Skeletal muscle tissue (tissue), 4 donors: Measurements from ENCODE around the gene ZNF397. TPM values are rescaled to one million over a fixed set of nuclear protein-coding genes. Genes with fewer than 3 reads are reported as not detected.
"Not testable (repeated sequence)": the region's sequence is repeated elsewhere in the genome, so short reads cannot be mapped to it uniquely, and the experiment has no call there.

Experiments used
- H3K27ac ChIP-seq: one replicate; pipeline ENCODE4 v1.7.0; 2013; ENCODE audit warnings: mild to moderate bottlenecking, low read depth, low read length, inconsistent platforms
- H3K27me3 ChIP-seq, 3 donors: one replicate each; pipeline ENCODE4 v1.7.0; 2013; ENCODE audit warnings: low read length in 3 of 3; ENCODE audit not compliant: control insufficient read depth in 3 of 3, insufficient read depth in 3 of 3
- H3K36me3 ChIP-seq, 3 donors: one replicate each; pipeline ENCODE4 v1.7.0; 2013; ENCODE audit warnings: low read length in 3 of 3; ENCODE audit not compliant: control insufficient read depth in 3 of 3, insufficient read depth in 3 of 3
- H3K4me1 ChIP-seq, 3 donors: one replicate each; pipeline ENCODE4 v1.7.0; 2013; ENCODE audit warnings: low read length in 3 of 3, mild to moderate bottlenecking in 3 of 3; ENCODE audit not compliant: control insufficient read depth in 3 of 3, insufficient read depth in 3 of 3
- H3K4me3 ChIP-seq, 3 donors: one replicate each; pipeline ENCODE4 v1.7.0; 2013; ENCODE audit warnings: low read length in 3 of 3
- H3K9ac ChIP-seq, 3 donors: one replicate each; pipeline ENCODE4 v1.7.0; 2013; ENCODE audit warnings: low read length in 3 of 3, mild to moderate bottlenecking in 3 of 3, moderate library complexity in 2 of 3, low read depth in 1 of 3
- H3K9me3 ChIP-seq, 3 donors: one replicate each; pipeline ENCODE4 v1.7.0; 2013; ENCODE audit warnings: low read length in 3 of 3; ENCODE audit not compliant: control insufficient read depth in 3 of 3
- total RNA-seq: library from RNA; depleted of rRNA; stranded (reverse); fragments of >200 nt; gene quantifications from one replicate; pipeline ENCODE4 v1.2.3, GENCODE V29; 2014
- donor health status: Osteomylitis.

Gene ZNF397
- total RNA-seq: 18.3 TPM

GRCh38 chr18:35240664-35241447 lies at the start of gene ZNF397:
Gene ZNF397 (plus strand): TSS chr18:35241034. CDS start chr18:35242471, 1,437 bp downstream.
- H3K36me3 ChIP-seq: peaks cover 20 to 34% (median 32%) of the 10 kb centered on the region in 3 donors
- peak within 1 kb of the TSS; percentile 85 to 87 (median 86) for H3K4me3 ChIP-seq
- H3K27me3 ChIP-seq: no peaks in the 10 kb centered on the region
- peak within 1 kb of the TSS; percentile 94 for H3K27ac ChIP-seq
- H3K9ac ChIP-seq: peak within 1 kb of the TSS; percentile 88 to 96 (median 94)
- peaks cover 4 to 11% (median 4%) of the 10 kb centered on the region in 3 donors for H3K4me1 ChIP-seq
- H3K9me3 ChIP-seq: no peaks in the 10 kb centered on the region

- Histone ChIP-seq H3K9ac (no peak overlapping the region), H3K4me3 (no peak overlapping the region), H3K9me3 (no peaks in the 10 kb centered on the region), H3K36me3 (no peaks in the 10 kb centered on the region), H3K27me3 (no peaks in the 10 kb centered on the region), H3K4me1 (no peaks in the 10 kb centered on the region), H3K27ac (no peak overlapping the region)
Measured at GRCh38 chr18:35191698-35192025, 49.2 kb upstream of the ZNF397 start.

- Histone ChIP-seq H3K27ac (no peak overlapping the region), H3K9me3 (no peaks in the 10 kb centered on the region), H3K9ac (no peak overlapping the region), H3K36me3 (no peaks in the 10 kb centered on the region), H3K27me3 (no peaks in the 10 kb centered on the region), H3K4me1 (no peaks in the 10 kb centered on the region), H3K4me3 (no peak overlapping the region)
Measured at GRCh38 chr18:35192415-35192814, 48.4 kb upstream of the ZNF397 start.

- no peak overlapping the region for H3K4me3 ChIP-seq
- H3K4me1 ChIP-seq: no peaks in the 10 kb centered on the region
- no peaks in the 10 kb centered on the region for H3K36me3 ChIP-seq
- no peak overlapping the region for H3K27ac ChIP-seq
- no peaks in the 10 kb centered on the region for H3K27me3 ChIP-seq
- H3K9me3 ChIP-seq: no peaks in the 10 kb centered on the region
- H3K9ac ChIP-seq: no peak overlapping the region
Measured at GRCh38 chr18:35193316-35193715, 47.5 kb upstream of the ZNF397 start.

GRCh38 chr18:35197296-35197695 lies 43.5 kb upstream of the ZNF397 start:
- H3K27me3 ChIP-seq: no peaks in the 10 kb centered on the region
- no peaks in the 10 kb centered on the region for H3K36me3 ChIP-seq
- H3K9ac ChIP-seq: no peak overlapping the region
- no peak overlapping the region for H3K27ac ChIP-seq
- no peak overlapping the region for H3K4me3 ChIP-seq
- H3K4me1 ChIP-seq: no peaks in the 10 kb centered on the region
- H3K9me3 ChIP-seq: no peaks in the 10 kb centered on the region

GRCh38 chr18:35201256-35201931 lies 39.4 kb upstream of the ZNF397 start:
- H3K36me3 ChIP-seq: no peaks in the 10 kb centered on the region
- H3K27ac ChIP-seq: no peak overlapping the region
- H3K9ac ChIP-seq: no peak overlapping the region
- H3K9me3 ChIP-seq: no peaks in the 10 kb centered on the region
- H3K27me3 ChIP-seq: no peaks in the 10 kb centered on the region
- H3K4me3 ChIP-seq: no peak overlapping the region
- H3K4me1 ChIP-seq: peaks cover 0 to 4% (median 0%) of the 10 kb centered on the region in 3 donors

- Histone ChIP-seq H3K27ac (no peak overlapping the region), H3K9ac (no peak overlapping the region), H3K4me1 (peaks cover 0 to 4% (median 0%) of the 10 kb centered on the region in 3 donors), H3K4me3 (no peak overlapping the region), H3K9me3 (no peaks in the 10 kb centered on the region), H3K27me3 (no peaks in the 10 kb centered on the region), H3K36me3 (no peaks in the 10 kb centered on the region)
Measured at GRCh38 chr18:35203067-35203466, 37.8 kb upstream of the ZNF397 start.

- Histone ChIP-seq H3K27ac (no peak overlapping the region), H3K27me3 (no peaks in the 10 kb centered on the region), H3K9me3 (no peaks in the 10 kb centered on the region), H3K9ac (no peak overlapping the region), H3K36me3 (no peaks in the 10 kb centered on the region), H3K4me1 (peaks cover 0 to 4% (median 0%) of the 10 kb centered on the region in 3 donors), H3K4me3 (no peak overlapping the region)
Measured at GRCh38 chr18:35205199-35205712, 35.6 kb upstream of the ZNF397 start.

- H3K4me1 ChIP-seq, H3K9me3 ChIP-seq, H3K27me3 ChIP-seq, H3K27ac ChIP-seq, H3K4me3 ChIP-seq, H3K9ac ChIP-seq, H3K36me3 ChIP-seq: not testable (repeated sequence)
Measured at GRCh38 chr18:35205746-35206458, 34.9 kb upstream of the ZNF397 start.

GRCh38 chr18:35215026-35215425 lies 25.8 kb upstream of the ZNF397 start:
- Histone ChIP-seq H3K36me3 (no peaks in the 10 kb centered on the region), H3K27me3 (no peaks in the 10 kb centered on the region), H3K4me3 (no peak overlapping the region), H3K9me3 (no peaks in the 10 kb centered on the region), H3K27ac (no peak overlapping the region), H3K4me1 (no peaks in the 10 kb centered on the region), H3K9ac (no peak overlapping the region)
